GM21390 (cell line): ENCODE data around the gene HOXA10.

ENCODE experiments used
- ATAC-seq: cut with Tn5 transposase; IDR thresholded peaks from one replicate; pipeline ENCODE4 v1.9.1; 2021; ENCODE audit not compliant: unreplicated experiment

The HOXA10 gene

DNA sequence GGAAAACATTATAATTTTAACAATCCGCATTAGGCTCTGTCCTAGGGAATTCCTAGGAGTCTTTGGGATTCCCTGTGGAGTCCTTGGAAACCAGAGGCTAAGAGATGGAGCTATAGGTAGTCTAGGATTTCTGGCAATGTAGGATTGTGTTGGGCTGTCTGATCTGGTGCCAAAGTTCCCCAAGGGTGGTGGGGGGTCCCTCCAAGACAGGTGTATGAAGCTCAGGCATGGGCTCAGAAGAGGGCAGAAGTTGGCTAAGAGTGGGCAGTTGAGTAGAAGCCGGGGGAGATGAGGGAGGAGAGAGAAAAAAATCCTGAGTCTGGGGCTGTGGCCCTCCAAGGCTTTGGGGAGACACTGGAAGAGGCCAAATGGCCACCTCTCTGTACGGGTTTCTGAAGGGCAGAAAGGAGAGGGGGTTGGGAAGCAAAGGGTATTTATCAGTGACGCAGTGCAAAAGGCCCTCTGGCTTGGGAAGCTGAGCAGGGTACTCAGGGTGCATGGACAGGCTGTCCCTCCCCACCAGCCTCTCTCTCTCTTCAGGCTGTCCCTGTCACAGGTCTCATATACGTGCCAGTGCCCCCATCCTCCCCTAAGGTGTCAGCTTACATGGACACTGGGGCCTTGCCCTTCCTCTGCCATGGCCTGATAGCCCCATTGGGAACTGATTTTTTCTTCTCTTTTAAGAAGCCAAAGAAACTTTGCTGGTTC, 27.5 kb downstream of the HOXA10 start:
- ATAC-seq = no peak

DNA sequence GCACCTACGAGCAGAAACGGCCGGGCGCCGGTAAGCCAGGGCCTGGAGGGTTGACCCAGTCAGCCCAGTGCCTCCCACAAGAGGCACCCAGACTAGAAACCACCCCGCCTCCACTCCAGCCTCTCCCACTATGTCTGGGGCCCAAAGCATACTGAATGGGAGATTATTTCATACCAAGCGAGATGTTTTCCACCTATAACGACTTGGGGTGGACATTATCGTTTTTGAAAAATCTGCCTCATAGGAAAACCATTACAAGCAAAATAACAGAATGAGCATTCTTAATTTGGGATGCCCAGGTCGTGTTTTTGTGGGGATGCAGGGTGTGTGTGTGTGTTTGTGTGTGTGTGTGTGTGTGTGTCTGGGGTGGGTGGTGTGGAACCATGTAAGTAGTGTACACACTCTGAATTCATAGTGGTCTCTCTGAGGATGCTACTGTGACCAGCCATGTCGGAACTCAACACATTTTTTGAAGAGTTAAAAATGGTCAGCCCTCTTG, 28.2 kb downstream of the HOXA10 start:
- no peak for ATAC-seq

DNA sequence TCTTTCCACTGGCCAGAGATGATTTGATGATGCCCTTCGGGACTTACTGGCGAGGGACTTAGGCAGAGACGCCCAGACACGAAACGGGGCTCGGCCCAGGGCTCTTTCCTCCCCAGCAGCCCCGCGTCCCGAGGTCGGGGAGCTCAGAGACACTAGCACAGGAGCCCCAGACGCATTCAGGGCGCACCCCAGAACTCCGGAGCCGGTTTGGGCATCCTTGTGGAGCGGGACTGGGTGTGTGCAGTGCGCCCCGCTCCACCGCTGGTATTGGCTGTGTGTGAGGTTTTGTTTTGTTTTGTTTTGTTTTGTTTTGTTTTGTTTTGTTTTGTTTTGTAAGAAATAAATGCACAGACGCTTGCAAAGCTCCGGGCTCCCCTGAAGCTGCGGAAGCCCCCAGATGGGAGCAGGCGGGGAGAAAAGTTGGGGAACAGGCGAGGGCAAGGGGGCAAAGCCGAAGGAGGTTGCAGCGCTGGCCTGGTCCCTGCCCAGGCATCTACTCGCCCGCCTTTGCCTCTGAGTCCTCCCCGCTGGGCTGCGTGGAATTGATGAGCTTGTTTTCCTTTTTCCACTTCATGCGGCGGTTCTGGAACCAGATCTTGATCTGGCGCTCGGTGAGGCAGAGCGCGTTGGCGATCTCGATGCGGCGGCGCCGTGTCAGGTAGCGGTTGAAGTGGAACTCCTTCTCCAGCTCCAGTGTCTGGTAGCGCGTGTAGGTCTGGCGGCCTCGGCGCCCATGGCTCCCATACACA, 28.8 kb downstream of the HOXA10 start:
- ATAC-seq = no peak

DNA sequence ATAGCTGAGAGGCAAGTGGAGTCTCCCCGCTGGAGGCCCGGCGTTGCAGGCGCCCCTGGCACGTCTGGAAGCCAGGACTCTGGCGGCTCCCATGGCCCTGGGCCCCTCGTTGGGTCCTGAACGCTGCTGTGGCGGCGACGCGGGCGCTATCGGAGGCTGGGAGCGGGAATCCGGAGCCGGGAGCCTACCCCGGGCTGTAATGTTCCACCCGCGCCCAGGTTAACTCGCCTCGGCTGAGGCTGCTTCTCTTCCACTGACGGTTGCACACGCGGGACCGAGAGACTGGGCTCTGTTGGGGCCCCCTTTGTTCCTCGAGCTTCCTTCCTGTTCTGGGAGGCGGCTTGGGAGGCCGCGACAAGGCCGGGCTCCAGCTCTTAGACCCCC, 29.3 kb downstream of the HOXA10 start:
- no peak for ATAC-seq

DNA sequence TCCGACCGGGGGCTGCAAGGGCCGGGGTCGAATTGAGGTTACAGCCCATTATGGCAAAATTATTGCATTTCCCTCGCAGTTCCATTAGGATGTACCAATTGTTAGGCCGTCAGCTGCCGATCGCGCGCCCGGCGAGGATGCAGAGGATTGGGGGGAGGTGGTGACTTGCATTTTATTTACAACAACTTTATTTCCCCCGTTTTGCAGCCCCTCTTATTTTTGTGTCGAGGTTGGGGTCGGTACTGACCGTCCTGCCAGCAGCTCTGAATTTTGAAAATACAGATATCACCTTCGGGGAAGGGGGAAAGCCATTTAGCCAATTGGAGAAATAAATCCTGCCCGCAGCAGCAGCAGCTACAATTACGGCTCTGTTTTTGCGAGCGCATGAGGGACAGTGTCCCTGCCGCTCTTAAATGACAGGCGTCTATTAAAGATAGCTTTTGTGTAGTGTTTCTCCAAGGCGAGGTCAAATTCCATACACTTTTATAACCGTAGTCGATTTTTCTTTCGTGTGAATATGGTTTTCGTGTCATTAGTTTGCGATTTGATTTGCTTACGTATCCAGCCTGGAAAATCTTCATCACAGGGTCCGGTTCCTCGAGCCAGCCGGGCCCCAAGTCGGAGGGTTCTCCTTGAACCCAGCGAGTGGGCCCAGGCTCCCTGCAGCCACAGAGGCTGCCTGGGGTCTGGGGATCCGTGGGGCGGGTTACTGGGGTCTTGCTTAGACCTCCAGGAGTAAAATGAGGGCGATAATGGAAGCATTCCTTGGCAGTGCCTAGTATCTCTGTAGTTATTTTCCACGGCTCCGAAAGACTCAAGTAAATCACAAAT, 30.0 kb downstream of the HOXA10 start:
- no peak for ATAC-seq

DNA sequence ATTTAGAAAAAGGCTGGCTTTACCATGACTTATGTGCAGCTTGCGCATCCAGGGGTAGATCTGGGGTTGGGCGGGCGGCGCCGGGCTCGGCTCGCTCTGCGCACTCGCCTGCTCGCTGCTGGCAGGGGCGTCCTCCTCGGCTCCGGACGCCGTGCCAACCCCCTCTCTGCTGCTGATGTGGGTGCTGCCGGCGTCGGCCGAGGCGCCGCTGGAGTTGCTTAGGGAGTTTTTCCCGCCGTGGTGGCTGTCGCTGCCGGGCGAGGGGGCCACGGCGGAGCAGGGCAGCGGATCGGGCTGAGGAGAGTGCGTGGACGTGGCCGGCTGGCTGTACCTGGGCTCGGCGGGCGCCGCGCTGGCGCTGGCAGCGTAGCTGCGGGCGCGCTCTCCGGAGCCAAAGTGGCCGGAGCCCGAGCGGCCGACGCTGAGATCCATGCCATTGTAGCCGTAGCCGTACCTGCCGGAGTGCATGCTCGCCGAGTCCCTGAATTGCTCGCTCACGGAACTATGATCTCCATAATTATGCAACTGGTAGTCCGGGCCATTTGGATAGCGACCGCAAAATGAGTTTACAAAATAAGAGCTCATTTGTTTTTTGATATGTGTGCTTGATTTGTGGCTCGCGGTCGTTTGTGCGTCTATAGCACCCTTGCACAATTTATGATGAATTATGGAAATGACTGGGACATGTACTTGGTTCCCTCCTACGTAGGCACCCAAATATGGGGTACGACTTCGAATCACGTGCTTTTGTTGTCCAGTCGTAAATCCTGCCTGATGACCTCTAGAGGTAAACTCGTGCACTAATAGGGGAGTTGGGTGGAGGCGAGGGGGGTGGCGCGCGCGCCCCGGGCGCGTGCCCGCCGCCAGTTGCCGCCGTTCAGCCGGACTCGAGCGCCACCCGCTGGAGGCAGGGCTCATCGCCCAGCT, 30.8 kb downstream of the HOXA10 start, which contains the start of gene HOXA5:
Gene HOXA5, minus strand, starts transcription at position 659 of the 927 bp plus-strand sequence. Its CDS starts 74 bp downstream, at position 585.
- ATAC-seq = no peak

DNA sequence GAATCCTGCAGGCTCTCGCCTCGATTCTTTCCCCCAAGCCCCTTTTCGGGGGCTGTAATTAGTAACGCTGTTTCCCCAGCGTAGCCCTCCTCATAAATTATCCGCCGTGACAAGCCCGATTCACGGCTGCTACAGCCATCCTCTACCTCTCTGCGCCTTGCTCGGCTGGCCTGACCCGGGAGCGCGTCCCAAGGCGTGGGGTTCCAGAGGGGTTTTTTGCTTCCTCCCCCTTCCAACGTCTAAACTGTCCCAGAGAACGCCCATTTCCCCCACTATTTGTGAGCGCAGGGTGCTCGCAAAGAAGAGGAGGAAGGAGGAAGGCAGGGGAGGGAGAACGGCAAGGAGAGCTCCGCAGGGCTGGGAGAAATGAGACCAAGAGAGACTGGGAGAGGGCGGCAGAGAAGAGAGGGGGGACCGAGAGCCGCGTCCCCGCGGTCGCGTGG, 31.5 kb downstream of the HOXA10 start:
- ATAC-seq = no peak

DNA sequence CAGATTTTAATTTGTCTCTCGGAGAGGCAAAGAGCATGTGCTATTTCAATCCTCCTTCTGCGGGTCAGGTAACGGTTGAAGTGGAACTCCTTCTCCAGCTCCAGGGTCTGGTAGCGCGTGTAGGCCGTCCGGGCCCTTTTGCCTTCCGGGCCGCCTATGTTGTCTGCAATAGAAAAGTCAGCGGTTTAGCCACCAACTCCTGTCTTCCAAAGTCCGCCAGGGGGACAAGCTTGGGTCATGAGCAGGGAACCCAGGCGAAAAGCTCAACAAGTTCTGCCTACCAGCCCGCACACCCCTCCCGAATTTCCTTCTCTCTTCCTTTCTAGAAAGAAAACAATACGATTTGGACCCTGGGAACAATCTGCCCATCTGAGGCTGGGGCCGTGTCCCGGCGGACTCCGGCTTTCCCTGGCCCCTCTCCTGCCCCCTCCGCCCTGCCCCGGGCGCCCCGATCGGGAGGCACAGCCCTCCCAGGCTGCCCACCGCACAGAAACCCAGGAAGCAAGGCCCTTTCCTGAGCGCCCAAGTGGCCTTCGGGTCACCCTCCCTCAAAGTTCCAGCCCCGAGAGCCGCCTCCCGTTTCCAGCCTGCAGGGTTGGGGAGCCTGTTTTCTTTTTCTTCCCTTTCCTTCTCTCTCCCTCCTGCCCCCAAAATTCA, 32.1 kb downstream of the HOXA10 start:
- ATAC-seq = no peak

DNA sequence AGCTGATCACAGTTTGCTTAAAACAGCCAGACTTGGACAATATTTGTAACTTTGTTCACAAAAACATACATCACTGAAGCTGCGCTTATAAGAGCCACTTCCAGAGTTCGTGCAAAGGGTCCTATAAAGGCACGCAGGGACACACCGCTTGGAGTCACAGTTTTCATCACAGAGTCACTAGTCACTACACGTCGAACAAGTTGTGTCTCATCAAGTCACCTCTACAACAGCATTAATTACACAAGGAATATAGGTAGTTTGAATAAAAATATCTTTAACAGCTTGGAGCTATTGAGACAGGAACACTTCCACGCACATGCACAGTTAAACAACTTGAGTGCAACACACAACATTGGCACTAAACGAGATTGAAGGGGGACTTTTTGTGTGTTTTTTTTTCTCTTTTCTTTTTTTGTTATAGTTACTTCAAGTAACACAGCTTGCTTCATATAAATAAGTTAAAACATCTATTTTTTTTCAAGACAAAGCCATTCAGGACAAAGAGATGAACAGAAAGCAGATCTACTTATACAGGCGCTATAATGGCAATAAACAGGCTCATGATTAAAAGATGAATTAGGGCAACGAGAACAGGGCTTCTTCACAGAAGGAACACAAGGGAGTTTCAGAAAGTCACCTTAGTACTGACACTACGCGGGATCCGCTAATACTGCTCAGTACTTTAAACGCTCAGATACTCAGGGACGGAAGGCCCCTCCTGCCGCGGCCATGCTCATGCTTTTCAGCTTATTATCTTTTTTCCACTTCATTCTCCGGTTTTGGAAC, 32.8 kb downstream of the HOXA10 start:
- no peak for ATAC-seq

DNA sequence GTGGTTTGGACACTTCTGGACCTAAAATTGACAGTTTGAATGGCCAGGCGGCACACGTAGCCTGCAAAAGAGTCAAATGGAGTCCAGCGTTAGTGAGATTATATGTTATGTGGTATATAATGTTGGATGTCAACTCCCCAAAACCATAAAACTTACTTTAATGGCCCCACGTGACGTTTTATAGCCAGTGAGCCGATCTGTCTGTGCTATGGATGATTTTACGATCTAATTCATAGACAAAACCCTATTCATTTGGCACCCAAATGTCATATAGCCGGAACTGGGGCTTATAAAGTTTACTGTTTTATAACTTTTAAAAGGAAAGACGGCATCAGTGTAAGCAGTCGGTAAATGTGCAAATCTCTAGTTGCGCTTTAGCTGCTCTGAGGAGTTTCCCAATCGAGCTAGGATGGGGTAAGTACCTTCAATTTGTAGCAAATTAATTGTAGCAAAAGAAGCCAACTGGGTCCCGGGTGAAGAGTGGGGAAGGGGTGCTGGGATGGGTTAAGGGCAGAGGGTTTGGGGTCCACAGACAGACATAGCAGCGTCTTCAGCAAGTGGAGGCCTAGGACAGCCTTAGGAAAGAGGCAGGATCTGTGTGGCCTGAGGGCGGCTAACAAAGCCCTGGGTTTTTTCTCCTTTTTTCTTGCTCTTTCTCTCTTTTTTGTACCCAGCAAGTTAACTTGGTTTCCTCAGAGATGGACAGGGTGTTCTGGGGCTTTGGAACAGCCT, 33.8 kb downstream of the HOXA10 start:
- ATAC-seq = no peak

DNA sequence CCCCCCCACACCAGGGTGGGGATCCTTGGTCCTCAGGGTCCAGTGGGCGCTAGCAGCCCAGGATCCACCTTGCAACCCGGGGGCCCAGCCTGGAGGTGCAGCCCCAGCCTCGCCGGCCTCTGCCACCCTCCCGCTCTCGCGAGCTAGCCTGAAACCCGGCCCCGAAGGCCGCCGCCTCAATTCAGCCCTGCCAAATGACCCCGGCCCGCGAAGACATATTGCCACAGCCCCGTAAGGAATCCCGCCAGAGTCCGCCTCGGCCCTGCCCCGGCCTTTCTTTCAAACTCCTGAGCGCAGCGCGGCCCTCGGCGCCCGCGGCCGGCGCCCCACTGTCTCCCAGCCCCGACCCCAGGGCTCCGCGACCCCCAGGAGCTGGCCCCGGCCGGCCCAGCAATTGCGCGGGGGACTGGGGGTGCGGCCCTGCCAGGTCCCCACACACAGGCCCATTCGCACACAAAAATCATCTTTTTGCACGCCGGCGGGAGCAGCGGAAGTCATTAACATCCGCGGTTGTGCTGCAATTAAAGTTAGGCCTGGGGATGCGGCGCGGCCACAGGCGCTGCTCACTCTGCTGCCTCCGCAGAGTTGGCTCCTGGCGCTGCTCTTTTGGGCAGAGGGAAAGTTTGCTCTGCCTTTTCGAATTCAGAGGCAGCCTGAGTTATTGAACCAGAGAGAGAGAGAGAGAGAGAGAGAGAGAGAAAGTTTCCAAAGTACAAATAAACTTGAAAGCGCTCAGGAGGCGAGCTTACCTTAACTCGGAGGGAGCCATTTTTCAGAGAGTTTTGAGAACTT, 34.6 kb downstream of the HOXA10 start:
- no peak for ATAC-seq

DNA sequence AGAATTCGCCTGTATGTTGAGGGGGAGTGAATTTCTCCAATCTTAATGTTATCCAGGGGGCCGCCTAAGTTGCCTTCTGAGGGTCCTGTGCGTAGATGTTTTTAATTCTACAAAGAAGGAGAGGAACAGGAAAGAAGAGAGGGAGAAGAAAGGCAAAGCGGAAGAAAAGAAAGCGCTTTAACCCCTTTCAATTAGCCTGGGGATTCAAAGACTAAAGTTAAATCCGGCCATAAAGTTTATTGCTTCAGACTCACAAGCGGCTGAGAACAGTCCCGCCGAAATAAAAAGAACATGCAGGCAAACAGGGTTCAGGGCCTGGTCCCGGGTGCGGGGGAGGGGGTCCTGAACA, 35.2 kb downstream of the HOXA10 start:
- no peak for ATAC-seq

DNA sequence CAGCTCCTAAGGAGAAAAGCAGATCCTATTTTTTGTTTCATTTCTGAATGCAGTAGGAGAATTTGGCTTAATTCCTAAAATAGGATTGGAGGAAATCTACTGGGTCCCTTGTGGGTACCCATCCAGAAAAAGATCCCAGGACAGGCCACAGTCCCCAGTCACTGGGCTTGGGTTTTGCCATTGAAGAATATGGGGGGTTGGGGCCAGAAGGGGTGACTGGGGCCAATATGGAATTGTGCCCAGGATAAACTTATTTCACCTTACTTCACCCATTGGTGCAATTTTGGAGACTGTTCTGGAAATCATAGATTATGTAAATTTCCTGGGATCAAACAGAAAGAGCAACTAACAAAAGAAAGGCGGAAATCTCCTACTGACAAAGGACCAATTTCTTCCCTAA, 35.6 kb downstream of the HOXA10 start:
- no peak for ATAC-seq

DNA sequence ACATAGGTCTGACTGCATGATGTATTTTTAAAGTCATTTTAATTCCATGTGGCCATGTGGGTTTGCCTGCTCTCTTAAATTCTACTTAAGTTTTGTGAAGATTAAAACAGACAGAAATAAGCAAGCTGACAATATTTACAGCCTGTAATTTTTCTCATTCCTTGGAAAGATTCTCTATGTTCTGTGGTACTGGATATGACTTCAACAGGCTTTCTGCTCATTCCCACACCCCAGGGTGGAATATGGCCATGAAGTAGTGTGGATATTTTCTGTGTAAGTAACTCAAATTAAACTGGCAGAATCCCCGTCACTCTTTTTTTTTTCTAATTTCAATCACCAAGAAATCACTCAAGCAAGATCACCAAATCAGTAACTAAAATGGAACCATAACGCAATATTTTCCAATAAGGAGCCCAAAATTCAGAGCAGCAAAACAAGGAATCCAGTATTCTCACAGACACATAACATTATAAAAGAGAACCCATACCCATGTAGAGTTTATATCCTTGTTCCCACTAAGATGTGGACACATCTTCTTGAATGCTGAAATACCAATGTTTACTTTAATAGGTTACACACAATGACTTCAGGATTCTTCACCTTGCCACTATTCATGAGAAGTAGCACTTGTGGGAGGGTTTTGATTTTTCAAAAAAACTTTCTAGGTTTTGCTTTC, 36.3 kb downstream of the HOXA10 start:
- ATAC-seq = no peak

DNA sequence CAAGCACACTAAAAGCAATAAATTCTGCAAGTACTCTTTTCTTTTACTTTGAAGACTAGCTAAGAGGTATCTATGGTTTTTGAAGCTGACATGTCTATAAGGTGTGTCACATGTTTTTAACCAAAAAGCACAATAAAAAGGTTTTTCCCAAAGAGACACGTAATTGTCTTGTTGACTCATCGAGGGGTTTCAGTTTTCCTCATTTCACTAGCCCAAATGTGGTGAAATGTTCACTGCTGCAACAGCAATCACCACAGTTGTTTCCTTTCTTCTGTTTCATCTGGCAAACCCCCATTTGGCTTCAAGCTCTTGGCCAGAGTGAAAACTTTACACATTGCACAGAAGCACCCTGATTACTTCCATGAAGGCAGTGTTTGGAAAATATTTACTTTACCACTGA, 39.7 kb downstream of the HOXA10 start:
- ATAC-seq = no peak

DNA sequence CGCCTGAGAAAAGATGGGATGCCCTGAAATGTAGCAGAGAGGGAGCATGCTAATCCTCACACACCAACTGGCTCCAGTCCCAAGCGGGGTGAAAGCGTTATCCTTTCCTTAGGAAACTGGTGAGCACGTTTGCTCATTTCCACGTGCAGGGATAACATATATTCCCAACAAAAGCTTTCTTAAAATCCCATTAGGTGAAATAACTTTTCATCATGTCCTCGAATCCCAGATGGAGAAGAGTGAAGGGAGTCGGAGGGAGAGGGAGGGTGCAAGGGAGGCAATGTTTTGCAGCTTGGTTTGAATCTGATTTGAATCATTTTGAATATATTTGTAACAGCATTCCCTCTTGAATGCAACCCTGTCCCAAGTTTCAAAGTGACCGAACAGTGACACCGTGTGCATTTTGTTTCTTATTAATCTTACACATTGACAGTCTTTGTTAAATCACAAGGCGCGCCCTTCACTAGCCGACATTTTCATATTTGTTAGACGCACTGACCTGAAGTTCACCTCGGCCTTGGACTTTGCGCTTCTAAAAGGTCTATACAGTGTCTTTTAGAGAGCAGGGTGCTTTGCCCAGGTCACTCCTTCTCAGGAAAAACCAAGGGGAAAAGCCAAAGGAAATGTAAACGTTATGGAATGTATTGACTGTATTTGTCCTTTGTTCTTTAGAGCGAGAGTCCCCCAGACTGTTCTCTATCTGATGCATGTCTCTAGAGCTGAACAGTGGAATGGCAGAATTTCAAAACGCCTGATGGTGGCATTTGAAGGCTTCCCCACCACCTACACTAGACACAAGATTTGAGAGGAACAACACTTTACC, 40.5 kb downstream of the HOXA10 start:
- no peak for ATAC-seq
